Activated T-cell treated with anti-CD3 and anti-CD28 coated beads, Interleukin-2, amount 50 U/mL, for 72 hours (primary cell): ENCODE measurements around the gene SAMD5. TPM values are rescaled to one million over a fixed set of nuclear protein-coding genes. Genes with fewer than 3 reads are reported as not detected.

Experiments
- ATAC-seq, 2 donors: fragments of 150-1000 bp; cut with Tn5 transposase; replicated peaks in 1 of 2; 2 replicates each; pipeline ENCODE4 v1.10.0; 2021; ENCODE audit warnings: moderate library complexity in 2 of 2, mild to moderate bottlenecking in 1 of 2
- DNase-seq, 2 donors: peaks; one replicate each; pipeline ENCODE4 v3.0.0; 2021 to 2022; ENCODE audit warnings: mixed read lengths in 1 of 2
- H3K27ac Mint-ChIP-seq: one replicate; pipeline ENCODE4 v1.8.0; 2022; ENCODE audit warnings: mild to moderate bottlenecking, moderate library complexity, mixed read lengths
- H3K27me3 Mint-ChIP-seq: one replicate; pipeline ENCODE4 v1.8.0; 2022; ENCODE audit warnings: low read depth, mixed read lengths
- H3K36me3 Mint-ChIP-seq, 2 donors: one replicate each; pipeline ENCODE4 v1.8.0; 2022; ENCODE audit warnings: mixed read lengths in 2 of 2, mild to moderate bottlenecking in 1 of 2; ENCODE audit not compliant: insufficient read depth in 2 of 2
- H3K4me1 Mint-ChIP-seq: one replicate; pipeline ENCODE4 v1.8.0; 2022; ENCODE audit warnings: low read depth, mixed read lengths
- H3K4me3 Mint-ChIP-seq, 2 donors: one replicate each; pipeline ENCODE4 v1.8.0; 2022; ENCODE audit warnings: mild to moderate bottlenecking in 2 of 2, mixed read lengths in 2 of 2, moderate library complexity in 2 of 2
- H3K9me3 Mint-ChIP-seq, 2 donors: one replicate each; pipeline ENCODE4 v1.8.0; 2022; ENCODE audit warnings: mixed read lengths in 2 of 2
- total RNA-seq, 2 donors: library from RNA; stranded (reverse); gene quantifications; one replicate each; pipeline ENCODE4 v1.2.3, GENCODE V29; 2022

The SAMD5 gene
- total RNA-seq, 2 donors from 2014 or later, result 0.05 TPM; not detected in 1

DNA sequence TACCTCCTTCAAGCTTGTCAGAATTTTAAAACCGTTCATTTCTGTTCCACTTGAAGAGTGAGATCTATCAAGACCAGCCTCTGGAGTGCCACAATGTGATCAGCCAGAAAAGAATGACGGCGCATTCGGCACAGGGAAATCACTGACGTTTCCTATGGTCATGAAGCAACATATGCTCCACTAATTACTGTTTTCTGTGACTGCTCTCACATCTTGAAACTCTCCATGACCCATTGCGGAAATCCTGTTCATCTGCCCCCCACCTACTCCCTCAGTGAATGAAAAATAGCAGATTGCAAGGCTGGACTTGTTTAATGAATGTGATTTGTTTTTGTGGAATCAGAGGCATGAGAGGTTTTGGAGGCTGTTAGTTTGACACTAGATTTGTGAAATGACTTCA is 53.2 kb downstream of the SAMD5 start:
- Mint-ChIP-seq H3K4me3 (no peak overlapping the region), H3K4me1 (no peaks in the 10 kb centered on the region), H3K36me3 (peaks cover 0 to 1% of the 10 kb centered on the region in 2 donors), H3K27ac (no peak overlapping the region), H3K27me3 (no peaks in the 10 kb centered on the region), H3K9me3 (peaks cover 0 to 2% of the 10 kb centered on the region in 2 donors)
- no peak for DNase-seq
- ATAC-seq, result no peak

DNA sequence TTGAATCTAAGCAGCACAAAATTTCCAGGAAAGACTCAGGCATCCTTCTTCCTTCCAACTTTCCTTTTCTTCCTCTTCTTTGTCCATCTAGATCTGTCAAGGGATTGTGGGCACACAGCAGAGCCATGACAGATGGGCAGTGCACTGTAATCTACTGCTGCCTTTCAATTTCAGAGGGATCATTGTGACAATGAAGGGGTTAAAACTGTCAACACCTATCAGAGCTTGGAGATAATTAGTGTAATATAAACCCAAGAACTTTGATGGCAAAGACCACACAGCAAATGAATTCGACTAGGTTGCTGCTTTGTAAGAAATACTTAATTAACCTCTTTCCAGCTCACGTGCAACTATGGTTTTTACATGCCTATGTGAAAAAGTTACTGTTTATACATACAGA is 55.0 kb downstream of the SAMD5 start:
- H3K9me3 Mint-ChIP-seq, result peaks cover 0 to 2% of the 10 kb centered on the region in 2 donors
- no peaks in the 10 kb centered on the region for H3K4me1 Mint-ChIP-seq
- H3K27me3 Mint-ChIP-seq, result no peaks in the 10 kb centered on the region
- H3K4me3 Mint-ChIP-seq, result no peak overlapping the region
- no peak overlapping the region for H3K27ac Mint-ChIP-seq
- no peaks in the 10 kb centered on the region for H3K36me3 Mint-ChIP-seq
- ATAC-seq, result no peak
- no peak for DNase-seq

DNA sequence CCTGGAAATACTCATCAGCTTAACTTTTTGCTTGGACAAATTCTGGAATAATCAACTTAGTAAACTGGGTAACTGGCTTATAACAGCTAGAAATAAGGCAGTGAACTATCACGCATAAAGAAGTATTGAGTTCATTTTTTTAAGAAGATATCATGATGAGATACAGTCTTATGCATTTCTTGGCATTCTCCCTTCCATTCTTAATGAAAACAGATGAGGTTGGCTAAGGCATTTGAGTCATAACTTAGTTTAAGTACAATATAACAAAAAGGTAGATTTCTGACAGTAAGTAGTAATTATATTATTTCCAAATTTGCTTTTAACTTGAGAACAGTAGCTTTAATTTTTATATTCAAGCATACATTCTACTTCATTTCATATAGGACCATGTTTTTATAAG is 56.1 kb downstream of the SAMD5 start:
- Mint-ChIP-seq H3K27me3 (no peaks in the 10 kb centered on the region), H3K9me3 (no peaks in the 10 kb centered on the region), H3K36me3 (no peaks in the 10 kb centered on the region), H3K4me3 (no peak overlapping the region), H3K4me1 (no peaks in the 10 kb centered on the region), H3K27ac (no peak overlapping the region)
- no peak for DNase-seq
- no peak for ATAC-seq

DNA sequence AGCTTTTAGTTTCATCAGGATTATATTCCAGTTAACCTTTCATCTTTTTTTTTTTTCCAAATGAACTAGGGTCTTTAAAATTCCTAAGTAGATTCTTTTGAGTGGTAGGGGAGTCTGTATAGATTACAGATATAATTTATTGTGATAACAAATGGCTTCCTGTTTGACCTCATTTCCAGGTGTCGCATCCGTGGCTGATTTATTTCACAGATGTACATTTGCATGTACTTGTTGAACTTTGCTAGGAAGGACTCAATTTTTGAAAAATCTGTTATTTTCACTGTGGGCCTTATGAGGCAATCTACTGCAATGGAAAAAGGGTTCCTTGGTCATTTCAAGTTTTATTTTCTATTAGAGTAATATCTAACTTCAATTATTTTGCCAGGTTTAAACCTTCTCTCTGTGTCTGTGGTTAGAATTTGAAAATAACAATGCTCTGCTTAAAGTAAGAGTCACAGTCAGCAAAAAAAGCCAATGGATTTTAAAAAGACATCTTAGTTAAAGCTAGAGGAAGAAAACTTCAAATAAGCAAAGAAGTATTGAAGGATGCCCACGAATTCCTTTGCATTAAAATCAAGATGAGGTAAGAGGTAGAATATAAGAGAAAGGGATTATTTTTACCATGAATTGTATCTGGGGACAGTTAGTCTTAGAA is 57.9 kb downstream of the SAMD5 start:
- no peaks in the 10 kb centered on the region for H3K36me3 Mint-ChIP-seq
- H3K4me1 Mint-ChIP-seq, result no peaks in the 10 kb centered on the region
- no peak overlapping the region for H3K4me3 Mint-ChIP-seq
- H3K27ac Mint-ChIP-seq, result no peak overlapping the region
- H3K27me3 Mint-ChIP-seq, result peaks cover 8% of the 10 kb centered on the region
- DNase-seq, result no peak
- H3K9me3 Mint-ChIP-seq, result no peaks in the 10 kb centered on the region
- no peak for ATAC-seq

DNA sequence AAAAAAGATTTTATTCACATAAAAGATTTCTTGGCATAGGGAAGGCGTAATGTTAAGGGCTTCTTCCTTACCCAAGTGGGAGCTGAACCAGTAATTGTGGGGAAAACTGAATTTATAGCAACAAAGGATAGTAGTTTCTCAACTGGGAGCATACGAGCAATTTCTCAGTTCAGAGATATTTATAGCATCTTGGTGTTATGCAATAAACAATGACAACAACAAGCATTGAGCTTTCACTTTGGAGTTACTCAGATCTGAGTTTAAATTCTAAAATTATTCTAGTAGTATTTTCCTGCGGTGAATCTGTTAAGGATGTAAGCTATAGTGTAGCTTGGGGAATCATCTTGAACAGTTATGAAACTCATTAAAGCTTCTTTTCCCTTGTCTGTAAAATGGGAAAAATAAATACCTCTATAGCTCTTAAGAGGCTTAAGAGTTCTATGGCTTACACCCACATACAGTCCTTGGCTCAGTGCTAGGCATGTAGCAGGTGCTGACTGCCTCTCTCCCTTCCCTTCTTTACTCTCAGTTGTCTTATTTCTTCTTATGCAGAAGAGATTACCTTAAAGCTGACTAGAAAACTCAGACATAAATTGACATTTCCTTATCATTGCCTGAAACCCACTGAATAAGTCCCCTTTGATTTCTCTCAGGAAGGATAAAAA is 58.8 kb downstream of the SAMD5 start:
- ATAC-seq, result no peak
- Mint-ChIP-seq H3K4me3 (no peak overlapping the region), H3K9me3 (no peaks in the 10 kb centered on the region), H3K4me1 (no peaks in the 10 kb centered on the region), H3K27ac (no peak overlapping the region), H3K36me3 (no peaks in the 10 kb centered on the region), H3K27me3 (peaks cover 8% of the 10 kb centered on the region)
- no peak for DNase-seq

DNA sequence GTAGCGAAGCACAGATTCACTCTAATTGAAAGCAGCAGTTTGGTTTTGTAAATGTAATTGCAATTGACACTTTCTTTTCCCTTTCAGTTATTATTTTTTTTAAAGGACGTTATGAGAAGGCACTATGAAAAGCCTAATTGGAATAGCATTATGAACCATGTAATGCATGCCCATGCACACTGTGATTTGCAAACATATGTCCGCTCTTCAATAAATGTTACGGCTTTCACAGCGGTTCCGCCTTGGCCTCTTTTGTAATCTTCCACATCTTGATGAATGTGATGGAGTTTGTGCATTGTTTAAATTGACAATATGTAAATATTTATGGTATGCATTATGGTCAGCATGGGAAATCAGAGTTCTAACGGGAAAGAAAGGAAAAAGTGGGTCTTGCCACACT is 61.3 kb downstream of the SAMD5 start:
- Mint-ChIP-seq H3K4me3 (no peak overlapping the region), H3K4me1 (no peaks in the 10 kb centered on the region), H3K9me3 (no peaks in the 10 kb centered on the region), H3K27me3 (peaks cover 14% of the 10 kb centered on the region), H3K36me3 (no peaks in the 10 kb centered on the region), H3K27ac (no peak overlapping the region)
- no peak for DNase-seq
- no peak for ATAC-seq

DNA sequence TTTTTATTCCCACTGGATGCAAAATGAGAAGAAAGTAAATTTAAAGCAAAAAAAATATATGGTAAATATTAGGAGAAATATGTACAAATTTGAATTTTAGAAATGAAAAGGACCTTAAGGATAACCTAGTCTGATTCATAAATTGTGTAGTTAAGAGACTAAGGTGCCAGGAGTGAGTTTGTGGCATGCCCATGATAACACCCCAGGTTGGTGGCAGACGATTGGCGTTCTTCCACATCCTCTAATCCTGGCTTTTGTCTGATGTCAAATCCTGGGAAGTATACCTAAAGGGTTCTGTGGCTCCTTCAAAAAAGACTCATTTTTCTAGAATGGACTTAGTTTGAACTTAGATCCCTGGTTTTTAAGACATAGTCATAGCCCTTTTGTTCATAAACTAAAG is 62.2 kb downstream of the SAMD5 start:
- no peak overlapping the region for H3K27ac Mint-ChIP-seq
- DNase-seq (no peak), ATAC-seq (no peak)
- H3K4me3 Mint-ChIP-seq, result no peak overlapping the region
- H3K27me3 Mint-ChIP-seq, result peaks cover 18% of the 10 kb centered on the region
- H3K36me3 Mint-ChIP-seq, result no peaks in the 10 kb centered on the region
- no peaks in the 10 kb centered on the region for H3K4me1 Mint-ChIP-seq
- H3K9me3 Mint-ChIP-seq, result no peaks in the 10 kb centered on the region

DNA sequence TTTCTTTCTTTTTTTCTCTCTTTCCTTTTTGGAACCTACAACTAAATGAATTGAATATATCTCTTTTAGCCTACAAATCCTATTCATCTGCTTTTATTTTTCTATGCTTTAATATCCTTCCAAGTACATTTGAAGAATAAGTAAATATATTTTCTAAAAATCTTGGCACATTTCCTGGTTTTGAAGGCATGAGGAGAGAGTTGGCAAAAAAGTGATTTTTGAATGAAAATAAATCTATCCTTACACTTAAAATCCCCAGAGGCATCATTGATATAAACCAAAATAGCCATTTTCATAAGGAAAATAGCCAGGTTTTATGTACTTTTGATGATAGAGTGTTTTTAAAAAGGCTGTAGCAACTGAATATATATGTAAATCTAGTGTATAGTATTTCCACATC is 69.0 kb downstream of the SAMD5 start:
- Mint-ChIP-seq H3K4me3 (no peak overlapping the region), H3K27ac (no peak overlapping the region), H3K4me1 (no peaks in the 10 kb centered on the region), H3K27me3 (peaks cover 17% of the 10 kb centered on the region), H3K9me3 (peaks cover 7 to 10% of the 10 kb centered on the region in 2 donors), H3K36me3 (peaks cover 0 to 4% of the 10 kb centered on the region in 2 donors)
- ATAC-seq (no peak), DNase-seq (no peak)

DNA sequence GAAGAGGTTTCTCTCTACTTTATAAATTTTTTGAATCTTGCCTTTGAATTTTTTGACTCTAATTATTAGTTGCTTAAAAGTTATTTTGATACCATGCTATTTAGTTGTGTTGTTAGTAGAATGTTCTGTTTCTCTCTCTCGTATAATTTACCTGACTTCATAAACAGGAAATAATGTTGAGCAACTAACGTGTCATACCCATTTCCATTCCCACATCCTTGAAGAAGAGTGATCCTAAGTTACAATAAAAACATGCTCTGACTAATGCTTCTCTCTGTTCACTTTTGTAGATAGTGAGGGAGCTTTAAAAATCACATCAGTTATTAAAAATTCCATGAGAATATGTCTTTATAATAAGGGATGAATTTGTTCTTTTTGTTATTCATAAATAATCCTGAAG is 69.7 kb downstream of the SAMD5 start:
- ATAC-seq (no peak), DNase-seq (no peak)
- H3K4me3 Mint-ChIP-seq, result no peak overlapping the region
- no peaks in the 10 kb centered on the region for H3K4me1 Mint-ChIP-seq
- H3K27me3 Mint-ChIP-seq, result peaks cover 13% of the 10 kb centered on the region
- no peak overlapping the region for H3K27ac Mint-ChIP-seq
- H3K36me3 Mint-ChIP-seq, result peaks cover 0 to 4% of the 10 kb centered on the region in 2 donors
- H3K9me3 Mint-ChIP-seq, result peaks cover 7 to 10% of the 10 kb centered on the region in 2 donors

DNA sequence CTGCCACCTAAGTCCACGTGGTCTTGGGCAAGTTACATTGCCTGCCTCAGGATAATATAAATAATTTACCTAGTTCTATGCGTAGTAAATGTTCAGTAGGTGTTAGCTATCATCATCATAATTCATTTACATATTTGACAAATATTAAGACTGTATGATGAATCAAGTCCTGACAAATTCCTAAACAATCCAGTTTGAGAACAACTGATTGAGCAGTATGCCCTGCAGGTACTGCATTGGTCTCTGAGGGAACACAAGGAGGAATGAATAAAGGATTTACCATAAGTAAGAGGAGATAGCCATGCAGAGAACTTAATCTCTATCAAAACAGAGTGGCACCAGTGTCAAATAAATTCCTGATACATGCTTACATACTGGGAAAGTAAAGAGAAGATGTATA is 70.4 kb downstream of the SAMD5 start:
- no peak for DNase-seq
- ATAC-seq, result no peak
- H3K27me3 Mint-ChIP-seq, result peaks cover 11% of the 10 kb centered on the region
- no peak overlapping the region for H3K27ac Mint-ChIP-seq
- H3K9me3 Mint-ChIP-seq, result peaks cover 7 to 10% of the 10 kb centered on the region in 2 donors
- H3K4me1 Mint-ChIP-seq, result no peaks in the 10 kb centered on the region
- H3K4me3 Mint-ChIP-seq, result no peak overlapping the region
- peaks cover 0 to 4% of the 10 kb centered on the region in 2 donors for H3K36me3 Mint-ChIP-seq

DNA sequence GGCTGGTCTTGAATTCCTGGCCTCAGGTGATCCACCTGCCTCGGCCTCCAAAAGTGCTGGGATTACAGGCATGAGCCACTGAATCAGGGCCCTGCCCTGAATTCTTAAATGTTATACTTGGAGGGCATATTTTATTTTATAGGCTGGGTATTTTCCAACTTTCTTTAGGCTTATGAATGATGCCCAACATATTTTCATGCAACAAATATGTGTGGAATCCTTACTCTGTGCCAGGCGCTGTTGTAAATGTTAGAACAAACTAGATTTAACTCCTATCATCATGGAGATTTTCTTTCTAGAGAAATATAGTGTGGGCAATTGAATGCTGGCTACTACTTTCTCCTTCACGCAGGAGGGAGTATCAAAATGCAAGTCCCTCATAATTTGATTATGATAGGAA is 71.2 kb downstream of the SAMD5 start:
- Mint-ChIP-seq H3K9me3 (peaks cover 7 to 10% of the 10 kb centered on the region in 2 donors), H3K4me3 (no peak overlapping the region), H3K4me1 (no peaks in the 10 kb centered on the region), H3K27me3 (peaks cover 11% of the 10 kb centered on the region), H3K27ac (no peak overlapping the region), H3K36me3 (peaks cover 0 to 4% of the 10 kb centered on the region in 2 donors)
- ATAC-seq (no peak), DNase-seq (no peak)

DNA sequence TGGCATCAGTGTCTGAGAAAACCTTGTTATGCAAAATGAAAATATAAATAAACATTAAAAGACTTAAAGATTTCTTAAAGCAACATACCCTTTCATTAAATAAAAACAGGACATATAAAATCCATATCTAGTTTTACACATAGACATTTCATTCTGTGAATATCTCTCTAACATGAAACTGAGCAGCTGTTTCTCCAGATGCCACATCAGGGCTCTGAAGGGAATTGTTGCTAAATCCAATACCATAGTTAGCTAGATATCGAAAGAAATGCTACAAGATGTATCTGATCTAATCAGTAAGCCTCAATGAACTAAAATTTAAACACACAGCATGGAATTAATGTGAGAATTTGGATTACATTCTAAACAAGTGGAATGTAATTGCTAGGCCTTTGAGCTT is 74.5 kb downstream of the SAMD5 start:
- Mint-ChIP-seq H3K4me1 (no peaks in the 10 kb centered on the region), H3K27me3 (peaks cover 7% of the 10 kb centered on the region), H3K27ac (no peak overlapping the region), H3K4me3 (no peak overlapping the region), H3K9me3 (peaks cover 7 to 10% of the 10 kb centered on the region in 2 donors), H3K36me3 (peaks cover 0 to 4% of the 10 kb centered on the region in 2 donors)
- ATAC-seq (no peak), DNase-seq (no peak)

DNA sequence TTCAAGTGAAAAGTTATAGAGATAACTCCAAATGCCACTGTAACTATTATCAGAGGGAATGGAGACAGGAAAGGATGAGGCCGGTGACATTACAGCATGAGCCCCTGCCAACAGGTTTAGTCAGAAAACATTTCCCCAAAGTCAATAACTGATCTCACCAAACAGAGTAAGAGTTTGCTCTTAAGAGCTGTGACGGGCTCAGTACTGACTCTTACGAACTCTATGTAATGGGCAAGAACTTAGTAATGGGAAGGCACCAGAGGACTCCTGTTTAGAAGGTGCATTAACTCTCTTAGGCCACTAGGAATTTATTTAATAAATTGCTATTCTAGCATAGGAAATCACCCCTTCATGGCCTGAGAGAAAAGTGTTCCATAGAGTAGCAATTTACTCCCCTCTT is 76.8 kb downstream of the SAMD5 start:
- Mint-ChIP-seq H3K4me3 (no peak overlapping the region), H3K27ac (no peak overlapping the region), H3K27me3 (peaks cover 7% of the 10 kb centered on the region), H3K36me3 (peaks cover 0 to under 1% of the 10 kb centered on the region in 2 donors), H3K9me3 (peaks cover 4 to 5% of the 10 kb centered on the region in 2 donors), H3K4me1 (no peaks in the 10 kb centered on the region)
- ATAC-seq (no peak), DNase-seq (no peak)

DNA sequence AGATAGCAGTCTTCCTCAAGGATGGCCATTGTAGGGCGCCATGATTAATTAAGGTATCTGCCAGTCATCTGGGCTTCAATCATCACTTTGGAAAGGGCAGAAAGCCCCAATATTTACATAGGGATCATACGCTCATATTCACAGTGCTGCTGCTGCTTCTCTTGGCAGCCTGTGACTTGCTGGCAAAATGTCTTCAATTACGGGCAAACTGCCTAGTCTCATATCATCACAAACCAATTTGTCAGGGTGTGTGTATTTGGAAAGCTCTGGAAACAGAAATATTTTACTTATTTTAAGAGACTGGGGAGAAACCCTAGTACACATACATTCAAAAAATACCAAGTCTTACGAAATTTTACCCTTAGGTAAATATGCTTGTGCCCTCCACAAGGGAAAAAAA is 77.6 kb downstream of the SAMD5 start:
- ATAC-seq, result no peak
- peaks cover 5% of the 10 kb centered on the region for H3K27me3 Mint-ChIP-seq

More for the DNA sequence above, 77.6 kb downstream of the SAMD5 start:
- no peak overlapping the region for H3K27ac Mint-ChIP-seq
- H3K36me3 Mint-ChIP-seq, result no peaks in the 10 kb centered on the region
- DNase-seq, result no peak
- no peak overlapping the region for H3K4me3 Mint-ChIP-seq
- no peaks in the 10 kb centered on the region for H3K4me1 Mint-ChIP-seq
- H3K9me3 Mint-ChIP-seq, result peaks cover 3 to 4% of the 10 kb centered on the region in 2 donors
